Stimulated activated memory B cell treated with anti-CD40 and anti-IgM and Interleukin-4, amounts not matched to agents 10 μg/mL and 1 μg/mL and 100 μg/mL, for 72 hours (primary cell): ENCODE data around the gene MMP17.
A peak's percentile ranks its signal among the peaks of the same experiment; 100 is the strongest.
"Not testable (repeated sequence)": the region's sequence is repeated elsewhere in the genome, so short reads cannot be mapped to it uniquely, and the experiment has no call there.

Experiments
- ATAC-seq: fragments of 150-1000 bp; cut with Tn5 transposase; 2 replicates; pipeline ENCODE4 v1.10.0; 2021
- H3K27ac Mint-ChIP-seq: one replicate; pipeline ENCODE4 v1.8.0; 2022; ENCODE audit warnings: mild to moderate bottlenecking, mixed read lengths
- H3K27me3 Mint-ChIP-seq: one replicate; pipeline ENCODE4 v1.8.0; 2022; ENCODE audit warnings: mixed read lengths
- H3K36me3 Mint-ChIP-seq: one replicate; pipeline ENCODE4 v1.8.0; 2022; ENCODE audit warnings: mixed read lengths
- H3K4me1 Mint-ChIP-seq: one replicate; pipeline ENCODE4 v1.8.0; 2022; ENCODE audit warnings: mixed read lengths
- H3K4me3 Mint-ChIP-seq: one replicate; pipeline ENCODE4 v1.8.0; 2022; ENCODE audit warnings: mild to moderate bottlenecking, moderate library complexity, mixed read lengths
- H3K9me3 Mint-ChIP-seq: one replicate; pipeline ENCODE4 v1.8.0; 2022; ENCODE audit warnings: mixed read lengths

The MMP17 gene

DNA sequence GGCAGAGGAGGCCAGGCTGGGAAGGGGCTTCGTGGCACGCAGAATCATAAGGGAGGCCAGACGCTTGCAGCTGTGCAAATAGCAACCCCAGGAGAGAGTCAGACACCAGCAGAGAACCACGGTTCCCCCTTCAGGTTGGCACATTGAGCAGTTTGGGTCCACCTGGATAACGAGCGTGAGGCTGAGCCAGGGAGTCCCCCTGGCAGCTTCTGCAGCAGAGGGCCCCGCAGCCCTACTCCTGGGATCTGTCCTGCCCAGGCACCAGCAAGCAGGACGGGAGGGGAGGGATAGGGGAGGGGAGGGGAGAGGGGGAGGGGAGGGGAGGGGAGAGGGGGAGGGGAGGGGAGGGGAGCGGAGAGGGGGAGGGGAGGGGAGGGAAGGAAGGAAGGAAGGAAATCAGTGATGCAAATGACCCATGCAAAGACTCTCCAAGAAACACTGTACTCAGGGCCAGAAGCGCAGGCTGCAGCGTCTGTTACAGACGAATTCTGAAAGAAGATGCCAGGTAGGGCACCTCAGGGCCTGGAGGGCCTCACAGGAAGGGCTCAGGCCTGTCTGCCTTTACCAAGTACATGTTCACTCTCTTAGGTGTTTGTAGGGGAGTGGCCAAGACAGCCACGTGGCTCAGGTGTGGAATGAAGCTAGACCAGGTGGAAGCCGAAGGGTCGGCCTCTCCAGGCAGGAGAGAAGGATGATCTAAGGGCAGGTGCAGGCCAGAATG lies 32.3 kb upstream of the MMP17 start:
- no peaks in the 10 kb centered on the region for H3K27me3 Mint-ChIP-seq
- peaks cover 17% of the 10 kb centered on the region for H3K4me1 Mint-ChIP-seq
- H3K4me3 Mint-ChIP-seq: no peak overlapping the region
- H3K27ac Mint-ChIP-seq: peak overlapping the region; percentile 70
- peak; percentile 57 for ATAC-seq
- no peaks in the 10 kb centered on the region for H3K9me3 Mint-ChIP-seq
- peaks cover 57% of the 10 kb centered on the region for H3K36me3 Mint-ChIP-seq

GRCh38 chr12:131796411-131796736 lies 31.8 kb upstream of the MMP17 start:
- ATAC-seq: no peak
- no peaks in the 10 kb centered on the region for H3K9me3 Mint-ChIP-seq
- H3K4me3 Mint-ChIP-seq: no peak overlapping the region
- H3K4me1 Mint-ChIP-seq: peaks cover 17% of the 10 kb centered on the region
- no peaks in the 10 kb centered on the region for H3K27me3 Mint-ChIP-seq
- H3K36me3 Mint-ChIP-seq: peaks cover 57% of the 10 kb centered on the region
- H3K27ac Mint-ChIP-seq: peak overlapping the region; percentile 70

DNA sequence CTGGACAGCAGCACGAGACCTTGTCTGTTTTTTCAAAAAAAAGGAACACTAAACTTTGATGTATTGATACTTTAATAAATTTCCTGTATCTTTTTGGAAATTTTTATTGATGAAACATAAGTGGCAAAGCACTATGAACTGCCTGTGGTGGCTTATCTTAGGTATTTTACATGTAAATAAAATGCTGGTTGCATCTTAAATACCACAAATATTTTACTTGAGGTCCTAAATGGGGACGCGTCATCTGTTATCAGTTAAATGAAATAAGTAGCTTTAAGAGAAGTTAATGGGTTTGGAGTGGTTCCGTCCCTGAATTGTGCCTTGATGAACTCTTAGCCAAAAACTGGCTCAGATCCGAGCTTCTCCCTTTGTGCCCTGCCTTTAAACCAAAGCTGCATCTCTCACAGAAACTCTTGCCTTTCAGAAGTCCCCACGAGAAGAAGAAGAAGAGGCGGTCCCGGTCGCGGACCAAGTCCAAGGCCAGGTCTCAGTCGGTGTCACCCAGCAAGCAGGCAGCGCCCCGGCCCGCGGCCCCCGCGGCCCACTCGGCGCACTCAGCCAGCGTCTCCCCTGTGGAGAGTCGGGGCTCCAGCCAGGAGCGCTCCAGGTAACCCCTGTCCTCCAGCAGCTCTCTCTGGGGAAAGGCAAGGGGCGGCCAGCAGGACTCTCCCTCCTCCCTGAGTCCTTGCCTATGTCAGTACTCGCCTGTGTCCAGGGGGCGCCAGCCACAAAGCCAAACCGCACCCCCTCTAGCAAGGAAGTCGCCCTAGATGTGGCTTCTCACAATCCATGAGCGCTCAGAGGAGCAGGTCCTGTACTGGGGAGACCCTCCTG lies 31.2 kb upstream of the MMP17 start:
- no peaks in the 10 kb centered on the region for H3K9me3 Mint-ChIP-seq
- H3K27ac Mint-ChIP-seq: no peak overlapping the region
- H3K27me3 Mint-ChIP-seq: no peaks in the 10 kb centered on the region
- ATAC-seq: no peak
- H3K36me3 Mint-ChIP-seq: peaks cover 59% of the 10 kb centered on the region
- H3K4me1 Mint-ChIP-seq: peaks cover 17% of the 10 kb centered on the region
- H3K4me3 Mint-ChIP-seq: no peak overlapping the region

DNA sequence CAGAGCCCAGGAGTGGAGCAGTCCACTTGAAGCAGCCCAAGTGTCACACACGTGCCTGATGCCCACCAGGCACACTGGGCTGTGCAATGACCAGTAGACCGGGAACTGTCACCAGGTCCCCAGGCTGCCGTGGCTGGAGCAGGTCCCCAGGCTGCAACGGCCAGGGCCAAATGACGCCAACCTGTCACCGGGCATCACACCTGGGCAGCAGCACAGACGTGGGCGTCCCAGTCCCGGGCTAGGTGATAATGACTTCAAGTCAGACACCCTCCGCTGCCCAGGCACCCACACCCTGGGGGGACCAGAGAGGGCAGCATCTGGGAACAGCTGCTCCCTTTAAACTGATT lies 30.6 kb upstream of the MMP17 start:
- Mint-ChIP-seq H3K36me3 (peaks cover 63% of the 10 kb centered on the region), H3K27me3 (no peaks in the 10 kb centered on the region), H3K4me3 (no peak overlapping the region), H3K4me1 (peaks cover 17% of the 10 kb centered on the region), H3K9me3 (no peaks in the 10 kb centered on the region), H3K27ac (no peak overlapping the region)
- no peak for ATAC-seq

GRCh38 chr12:131799195-131799594 lies 29.0 kb upstream of the MMP17 start:
- peaks cover 50% of the 10 kb centered on the region for H3K36me3 Mint-ChIP-seq
- ATAC-seq: no peak
- no peak overlapping the region for H3K27ac Mint-ChIP-seq
- H3K4me1 Mint-ChIP-seq: peaks cover 17% of the 10 kb centered on the region
- no peak overlapping the region for H3K4me3 Mint-ChIP-seq
- no peaks in the 10 kb centered on the region for H3K9me3 Mint-ChIP-seq
- H3K27me3 Mint-ChIP-seq: no peaks in the 10 kb centered on the region

GRCh38 chr12:131799828-131800593 lies 28.2 kb upstream of the MMP17 start:
- Mint-ChIP-seq H3K36me3 (peaks cover 50% of the 10 kb centered on the region), H3K4me1 (peaks cover 15% of the 10 kb centered on the region), H3K9me3 (no peaks in the 10 kb centered on the region), H3K4me3 (no peak overlapping the region), H3K27me3 (no peaks in the 10 kb centered on the region), H3K27ac (no peak overlapping the region)
- no peak for ATAC-seq

- Mint-ChIP-seq H3K9me3 (no peaks in the 10 kb centered on the region), H3K4me1 (peaks cover 8% of the 10 kb centered on the region), H3K36me3 (peaks cover 50% of the 10 kb centered on the region), H3K27ac (no peak overlapping the region), H3K4me3 (no peak overlapping the region), H3K27me3 (no peaks in the 10 kb centered on the region)
- no peak for ATAC-seq
Measured at GRCh38 chr12:131800594-131801135, 27.5 kb upstream of the MMP17 start.

DNA sequence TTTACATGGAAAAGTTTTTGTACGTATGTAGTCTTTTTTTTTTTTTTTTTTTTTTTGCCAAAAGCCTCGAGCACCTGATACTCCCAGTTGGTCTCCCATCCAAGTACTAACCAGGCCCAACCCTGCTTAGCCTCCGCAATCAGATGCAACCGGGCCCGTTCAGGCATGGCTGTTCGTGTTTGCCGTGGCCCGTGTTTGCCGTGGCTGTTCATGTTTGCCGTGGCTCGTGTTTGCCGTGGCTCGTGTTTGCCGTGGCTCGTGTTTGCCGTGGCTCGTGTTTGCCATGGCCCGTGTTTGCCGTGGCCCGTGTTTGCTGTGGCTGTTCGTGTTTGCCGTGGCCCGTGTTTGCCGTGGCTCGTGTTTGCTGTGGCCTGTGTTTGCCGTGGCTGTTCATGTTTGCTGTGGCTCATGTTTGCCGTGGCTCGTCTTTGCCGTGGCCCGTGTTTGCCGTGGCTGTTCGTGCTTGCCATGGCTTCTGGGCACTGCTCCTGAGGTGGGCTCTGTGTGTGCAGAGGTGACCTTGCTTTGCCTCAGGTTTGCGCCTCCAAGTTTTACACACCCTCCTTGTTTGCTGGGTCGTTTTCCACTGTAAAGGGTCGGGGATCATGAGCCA lies 26.8 kb upstream of the MMP17 start:
- Mint-ChIP-seq H3K27ac (no peak overlapping the region), H3K36me3 (peaks cover 45% of the 10 kb centered on the region), H3K27me3 (no peaks in the 10 kb centered on the region), H3K9me3 (no peaks in the 10 kb centered on the region), H3K4me3 (no peak overlapping the region), H3K4me1 (peaks cover 2% of the 10 kb centered on the region)
- ATAC-seq: no peak

DNA sequence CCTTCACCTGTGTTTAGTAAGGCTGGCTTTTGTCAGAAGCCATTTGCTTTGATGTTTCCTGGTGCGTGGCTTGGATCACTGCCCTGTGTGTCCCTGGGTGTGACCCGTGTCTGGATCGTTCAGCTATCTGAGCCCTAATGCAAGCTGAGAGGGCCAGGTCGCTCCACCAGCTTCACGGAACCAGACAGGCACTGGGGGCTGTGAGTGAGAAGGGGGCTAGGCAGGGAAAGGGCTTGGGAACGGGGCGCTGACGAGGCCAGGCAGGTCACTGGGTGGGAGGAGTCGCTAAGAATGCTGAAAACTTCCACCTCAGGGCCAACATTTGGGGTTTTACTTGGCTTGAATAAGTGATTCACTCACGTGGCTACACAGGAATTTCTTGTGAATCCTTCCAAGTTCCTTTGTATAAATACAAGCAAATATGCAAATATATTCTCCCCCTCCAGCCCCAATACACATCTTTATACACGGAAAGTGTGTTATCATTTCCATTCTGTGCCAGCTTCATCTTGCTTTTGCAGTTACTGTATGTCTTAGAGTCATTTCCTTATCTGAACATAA lies 24.2 kb upstream of the MMP17 start:
- Mint-ChIP-seq H3K4me1 (no peaks in the 10 kb centered on the region), H3K9me3 (no peaks in the 10 kb centered on the region), H3K36me3 (peaks cover 31% of the 10 kb centered on the region), H3K27me3 (no peaks in the 10 kb centered on the region), H3K4me3 (no peak overlapping the region), H3K27ac (no peak overlapping the region)
- ATAC-seq: no peak

DNA sequence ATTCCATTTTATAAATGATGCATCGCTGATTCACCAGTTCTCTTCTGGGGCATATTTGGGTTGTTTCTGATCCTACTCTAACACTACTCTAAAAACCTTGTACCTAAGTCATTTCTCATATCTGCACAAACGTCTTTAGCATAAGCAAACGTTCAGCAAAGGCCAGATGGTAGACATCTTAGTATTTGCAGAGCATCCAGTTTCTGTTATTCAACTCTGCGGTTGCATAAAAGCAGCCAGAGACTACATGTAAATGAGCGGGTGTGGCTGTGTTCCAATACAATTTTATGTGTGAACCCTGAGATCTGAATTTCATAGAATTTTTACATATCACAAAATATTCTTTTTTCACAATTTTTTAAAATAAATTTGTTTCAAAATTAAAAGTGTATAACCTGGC lies 22.8 kb upstream of the MMP17 start:
- H3K4me3 Mint-ChIP-seq: no peak overlapping the region
- H3K4me1 Mint-ChIP-seq: no peaks in the 10 kb centered on the region
- no peaks in the 10 kb centered on the region for H3K27me3 Mint-ChIP-seq
- no peaks in the 10 kb centered on the region for H3K9me3 Mint-ChIP-seq
- H3K36me3 Mint-ChIP-seq: peaks cover 19% of the 10 kb centered on the region
- no peak for ATAC-seq
- no peak overlapping the region for H3K27ac Mint-ChIP-seq

DNA sequence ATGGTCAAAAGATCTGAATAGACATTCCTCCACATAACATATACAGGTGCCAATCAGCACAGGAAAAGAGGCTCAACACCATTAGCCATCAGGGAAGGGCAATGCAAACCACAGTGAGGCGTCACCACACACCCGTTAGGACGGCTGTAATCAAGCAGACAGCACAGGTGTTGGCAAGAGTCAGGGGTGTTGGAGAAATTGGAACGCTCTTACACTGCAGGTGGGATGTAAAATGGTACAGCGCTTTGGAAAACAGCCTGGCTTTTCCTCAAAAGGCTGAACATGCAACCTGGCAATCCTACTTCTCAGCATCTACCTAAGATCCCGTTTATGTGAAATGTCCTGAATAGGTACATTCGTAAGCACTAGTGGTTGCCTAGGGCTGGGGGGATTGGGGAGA lies 21.5 kb upstream of the MMP17 start:
- H3K27me3 Mint-ChIP-seq: no peaks in the 10 kb centered on the region
- no peak overlapping the region for H3K4me3 Mint-ChIP-seq
- H3K27ac Mint-ChIP-seq: no peak overlapping the region
- peaks cover 8% of the 10 kb centered on the region for H3K36me3 Mint-ChIP-seq
- H3K9me3 Mint-ChIP-seq: no peaks in the 10 kb centered on the region
- H3K4me1 Mint-ChIP-seq: no peaks in the 10 kb centered on the region
- no peak for ATAC-seq

- Mint-ChIP-seq H3K36me3 (peaks cover 20% of the 10 kb centered on the region), H3K4me1 (no peaks in the 10 kb centered on the region), H3K27me3 (no peaks in the 10 kb centered on the region), H3K4me3 (peak overlapping the region; percentile 78), H3K27ac (peak overlapping the region; percentile 80), H3K9me3 (peaks cover 4% of the 10 kb centered on the region)
- ATAC-seq: peak; percentile 88
Measured at GRCh38 chr12:131808744-131809371, 19.3 kb upstream of the MMP17 start.

GRCh38 chr12:131809476-131810254 lies 18.5 kb upstream of the MMP17 start:
- not testable (repeated sequence) for H3K9me3 Mint-ChIP-seq, H3K27ac Mint-ChIP-seq, ATAC-seq, H3K4me1 Mint-ChIP-seq, H3K27me3 Mint-ChIP-seq
- Mint-ChIP-seq H3K36me3 (peaks cover 20% of the 10 kb centered on the region), H3K4me3 (peak overlapping the region; percentile 49)

GRCh38 chr12:131810726-131811125 lies 17.5 kb upstream of the MMP17 start:
- peaks cover 20% of the 10 kb centered on the region for H3K36me3 Mint-ChIP-seq
- no peaks in the 10 kb centered on the region for H3K4me1 Mint-ChIP-seq
- no peak for ATAC-seq
- H3K4me3 Mint-ChIP-seq: no peak overlapping the region
- no peaks in the 10 kb centered on the region for H3K27me3 Mint-ChIP-seq
- no peak overlapping the region for H3K27ac Mint-ChIP-seq
- peaks cover 4% of the 10 kb centered on the region for H3K9me3 Mint-ChIP-seq
